Midbrain (tissue), 1 donor: ENCODE measurements around the gene STRN4.

ENCODE experiments used
- DNase-seq: peaks from one replicate; lab custom pipeline; 2025; lab: John Stamatoyannopoulos, UW

The STRN4 gene

GRCh38 chr19:46726551-46726950, 19.7 kb downstream of the STRN4 start:
- no peak for DNase-seq

- DNase-seq, result no peak
These were observed 20.3 kb downstream of the STRN4 start for GRCh38 chr19:46725859-46726393.

- no peak for DNase-seq
These were observed 21.0 kb downstream of the STRN4 start for GRCh38 chr19:46725036-46725820.

GRCh38 chr19:46724468-46724867, 21.8 kb downstream of the STRN4 start:
- no peak for DNase-seq

- DNase-seq, result no peak
These were observed 22.8 kb downstream of the STRN4 start for GRCh38 chr19:46723471-46723870.

GRCh38 chr19:46723023-46723461, 23.2 kb downstream of the STRN4 start:
- DNase-seq, result no peak

- DNase-seq, result no peak
These were observed 23.7 kb downstream of the STRN4 start for GRCh38 chr19:46722421-46723022.

- DNase-seq, result no peak
These were observed 24.3 kb downstream of the STRN4 start for GRCh38 chr19:46722004-46722380.

GRCh38 chr19:46721269-46722003, 24.8 kb downstream of the STRN4 start:
- DNase-seq, result no peak

GRCh38 chr19:46720503-46721239, 25.6 kb downstream of the STRN4 start:
- DNase-seq, result no peak

GRCh38 chr19:46719629-46720502, 26.4 kb downstream of the STRN4 start:
- DNase-seq, result no peak

- no peak for DNase-seq
These were observed 27.2 kb downstream of the STRN4 start for GRCh38 chr19:46718934-46719622.

- no peak for DNase-seq
These were observed 27.9 kb downstream of the STRN4 start for GRCh38 chr19:46718157-46718933.

- no peak for DNase-seq
These were observed 28.5 kb downstream of the STRN4 start for GRCh38 chr19:46717716-46718143.

GRCh38 chr19:46717034-46717715, 29.1 kb downstream of the STRN4 start, which contains the start of gene PRKD2:
PRKD2 (minus strand) TSS chr19:46717114; CDS start chr19:46716370, 744 bp downstream.
- DNase-seq, result peak; percentile 86

GRCh38 chr19:46716672-46717033, 29.6 kb downstream of the STRN4 start:
- DNase-seq, result no peak

GRCh38 chr19:46715975-46716671, 30.1 kb downstream of the STRN4 start:
- no peak for DNase-seq

- DNase-seq, result no peak
These were observed 30.7 kb downstream of the STRN4 start for GRCh38 chr19:46715620-46715974.
